HCT116 (cell line): ENCODE data around the gene APOA1. TPM values are rescaled to one million over a fixed set of nuclear protein-coding genes. Genes with fewer than 3 reads are reported as not detected.

Experiments used
- ATAC-seq: fragments of 200-7000 bp; cut with Tn5 transposase; 2 replicates; pipeline ENCODE4 v1.9.1; 2020; ENCODE audit warnings: mild to moderate bottlenecking, moderate library complexity
- BruUV-seq: library from RNA; stranded (reverse); fragments of 400-500 nt; replicated peaks from 2 replicates; lab custom pipeline; 2021; lab: Mats Ljungman, UMichigan
- CTCF ChIA-PET: fragments of 300-600 bp; sonication (Branson Sonifier 250); formaldehyde crosslinking; loops from one replicate; lab custom pipeline; 2021; ENCODE audit warnings: antibody characterized with exemption; lab: Charles Lee
- POLR2A ChIA-PET: fragments of 300-600, 350-600 bp; sonication (Branson Sonifier 250); formaldehyde crosslinking; loops from one replicate; lab custom pipeline; 2021; ENCODE audit warnings: antibody characterized with exemption; lab: Charles Lee
- RAD21 ChIA-PET, 2 experiments: fragments of 300-600 bp; sonication (Branson Sonifier 250); formaldehyde crosslinking; loops; one replicate each; lab custom pipeline; 2023; ENCODE audit warnings: low total read pairs in 2 of 2; ENCODE audit not compliant: uncharacterized antibody in 2 of 2, unreplicated experiment in 2 of 2, low non-redundant PET in 1 of 2; lab: Charles Lee
- DNase-seq: peaks from one replicate; pipeline ENCODE4 v3.0.0-alpha.2; 2010; ENCODE audit warnings: low read depth, low spot score
- H2AFZ ChIP-seq: fragments of 200-600 bp; shearing (Covaris generic), sonication (generic); 2 replicates; pipeline ENCODE4 v1.6.1; 2017; ENCODE audit warnings: low read depth, mixed run types, mixed read lengths, antibody characterized with exemption, low read length; ENCODE audit not compliant: poor library complexity, severe bottlenecking
- H3K27ac ChIP-seq: 2 replicates; pipeline ENCODE4 v1.5.1; 2012; ENCODE audit warnings: low read depth, low read length
- H3K27me3 ChIP-seq: fragments of 200-600 bp; sonication (generic); 2 replicates; pipeline ENCODE4 v1.6.1; 2016; ENCODE audit warnings: mixed run types, low read length, mixed read lengths; ENCODE audit not compliant: insufficient read depth
- H3K36me3 ChIP-seq, 2 experiments: fragments of 200-500 bp in 1 of 2; fragments of 200-600 bp in 1 of 2; sonication (Bioruptor generic) in 1 of 2; sonication (generic) in 1 of 2; 2 replicates each; pipeline versions ENCODE4 v1.5.1 to v1.6.1; 2014 to 2016; ENCODE audit warnings: low read length in 2 of 2, inconsistent platforms in 1 of 2, mixed read lengths in 1 of 2, mixed run types in 1 of 2; ENCODE audit not compliant: insufficient read depth in 2 of 2, control insufficient read depth in 1 of 2
- H3K4me1 ChIP-seq, 2 experiments: fragments of 200-600 bp in 1 of 2; sonication (generic) in 1 of 2; 2 replicates each; pipeline versions ENCODE4 v1.5.1 to v1.6.1; 2012 to 2017; ENCODE audit warnings: low read length in 2 of 2, inconsistent platforms in 1 of 2, mild to moderate bottlenecking in 1 of 2, mixed read lengths in 1 of 2, mixed run types in 1 of 2, moderate library complexity in 1 of 2; ENCODE audit not compliant: insufficient read depth in 2 of 2, control insufficient read depth in 1 of 2
- H3K4me2 ChIP-seq: fragments of 200-600 bp; sonication (generic); 2 replicates; pipeline ENCODE4 v1.6.1; 2017; ENCODE audit warnings: mixed run types, low read length, mixed read lengths
- H3K4me3 ChIP-seq, 2 experiments: fragments of 200-600 bp in 1 of 2; sonication (generic) in 1 of 2; replicated peaks in 1 of 2; 2 replicates each; pipeline ENCODE4 v1.5.1; 2011 to 2016; ENCODE audit warnings: low read length in 2 of 2, control low read depth in 1 of 2, low read depth in 1 of 2, mild to moderate bottlenecking in 1 of 2, mixed read lengths in 1 of 2, mixed run types in 1 of 2
- H3K79me2 ChIP-seq: fragments of 200-600 bp; sonication (generic); 2 replicates; pipeline ENCODE4 v1.6.1; 2017; ENCODE audit warnings: mild to moderate bottlenecking, mixed run types, low read length, moderate library complexity, mixed read lengths; ENCODE audit not compliant: insufficient read depth
- H3K9ac ChIP-seq: fragments of 200-600 bp; sonication (generic); 2 replicates; pipeline ENCODE4 v1.6.1; 2016; ENCODE audit warnings: low read length, mixed read lengths
- H3K9me2 ChIP-seq: fragments of 200-600 bp; sonication (generic), shearing (Covaris generic); 2 replicates; pipeline ENCODE4 v1.6.1; 2017; ENCODE audit warnings: mixed run types, mild to moderate bottlenecking, moderate library complexity; ENCODE audit not compliant: insufficient read depth
- H3K9me3 ChIP-seq, 2 experiments: fragments of 200-500 bp in 1 of 2; fragments of 200-600 bp in 1 of 2; sonication (Bioruptor generic) in 1 of 2; sonication (generic) in 1 of 2; 2 replicates each; pipeline ENCODE4 v1.6.1; 2014 to 2017; ENCODE audit warnings: low read length in 2 of 2, mixed read lengths in 2 of 2, inconsistent platforms in 1 of 2, low read depth in 1 of 2, mild to moderate bottlenecking in 1 of 2, mixed run types in 1 of 2, moderate library complexity in 1 of 2; ENCODE audit not compliant: control insufficient read depth in 1 of 2, insufficient read depth in 1 of 2
- H4K20me1 ChIP-seq: fragments of 200-600 bp; sonication (generic), shearing (Covaris generic); 2 replicates; pipeline ENCODE4 v1.6.1; 2017; ENCODE audit warnings: mixed run types, mild to moderate bottlenecking, moderate library complexity; ENCODE audit not compliant: insufficient read depth
- CEBPB ChIP-seq: IDR thresholded peaks from 2 replicates; pipeline ENCODE4 v1.6.1; 2012; ENCODE audit warnings: low read depth
- ELF1 ChIP-seq: IDR thresholded peaks from 2 replicates; pipeline ENCODE4 v1.6.1; 2012; ENCODE audit warnings: low read depth, borderline replicate concordance
- FOSL1 ChIP-seq: IDR thresholded peaks from 2 replicates; pipeline ENCODE4 v1.6.1; 2012; ENCODE audit warnings: low read depth
- JUND ChIP-seq: IDR thresholded peaks from 2 replicates; pipeline ENCODE4 v1.6.1; 2012
- POLR2A ChIP-seq: IDR thresholded peaks from 2 replicates; pipeline ENCODE4 v1.7.0; 2011; ENCODE audit warnings: borderline replicate concordance; ENCODE audit not compliant: insufficient read depth, insufficient read length; ENCODE audit errors: extremely low read depth
- POLR2AphosphoS5 ChIP-seq: IDR thresholded peaks from 2 replicates; pipeline ENCODE4 v1.6.1; 2011; ENCODE audit warnings: mild to moderate bottlenecking, low read depth, low read length, moderate library complexity
- RAD21 ChIP-seq: IDR thresholded peaks from 2 replicates; pipeline ENCODE4 v1.6.1; 2012; ENCODE audit warnings: low read depth, mild to moderate bottlenecking
- SIN3A ChIP-seq: IDR thresholded peaks from 2 replicates; pipeline ENCODE4 v1.6.1; 2012; ENCODE audit warnings: low read depth
- SRF ChIP-seq: IDR thresholded peaks from 2 replicates; pipeline ENCODE4 v1.6.1; 2012; ENCODE audit warnings: low read depth
- YY1 ChIP-seq: IDR thresholded peaks from 2 replicates; pipeline ENCODE4 v1.6.1; 2011; ENCODE audit warnings: low read length, low read depth, moderate library complexity, mild to moderate bottlenecking; ENCODE audit not compliant: insufficient replicate concordance; ENCODE audit errors: extremely low read depth
- intact Hi-C: fragments of 100-400 bp; cut with micrococcal nuclease; formaldehyde crosslinking; loops from 2 replicates; pipeline ENCODE4 v1.10.0; 2022
- total RNA-seq: library from RNA; stranded (reverse); gene quantifications from one replicate; pipeline ENCODE4 v1.2.1, GENCODE V29; 2021; ENCODE audit not compliant: unreplicated experiment
- TF ChIP-seq, protein P1 (sequence below): IDR thresholded peaks from 2 replicates; pipeline ENCODE4 v1.6.1; 2012
- TF ChIP-seq, protein P2 (sequence below): IDR thresholded peaks from 2 replicates; pipeline ENCODE4 v1.6.1; 2012
- TF ChIP-seq, protein P3 (sequence below), 3 experiments: fragments of 200-600 bp in 1 of 3; sonication (generic) in 1 of 3; IDR thresholded peaks in 2 of 3; conservative IDR thresholded peaks in 1 of 3; 2 replicates each; pipeline ENCODE4 v1.5.1; 2012 to 2017; ENCODE audit warnings: low read depth in 2 of 3, low read length in 2 of 3, antibody characterized with exemption in 1 of 3, borderline replicate concordance in 1 of 3, control low read depth in 1 of 3, mild to moderate bottlenecking in 1 of 3, mixed read lengths in 1 of 3, mixed run types in 1 of 3, moderate library complexity in 1 of 3; ENCODE audit not compliant: insufficient read depth in 1 of 3
- TF ChIP-seq, protein P4 (sequence below): IDR thresholded peaks from 2 replicates; pipeline ENCODE4 v1.6.1; 2012; ENCODE audit warnings: low read depth

Gene APOA1
- total RNA-seq, 1 experiment from 2014 or later, result 2.0 TPM

DNA sequence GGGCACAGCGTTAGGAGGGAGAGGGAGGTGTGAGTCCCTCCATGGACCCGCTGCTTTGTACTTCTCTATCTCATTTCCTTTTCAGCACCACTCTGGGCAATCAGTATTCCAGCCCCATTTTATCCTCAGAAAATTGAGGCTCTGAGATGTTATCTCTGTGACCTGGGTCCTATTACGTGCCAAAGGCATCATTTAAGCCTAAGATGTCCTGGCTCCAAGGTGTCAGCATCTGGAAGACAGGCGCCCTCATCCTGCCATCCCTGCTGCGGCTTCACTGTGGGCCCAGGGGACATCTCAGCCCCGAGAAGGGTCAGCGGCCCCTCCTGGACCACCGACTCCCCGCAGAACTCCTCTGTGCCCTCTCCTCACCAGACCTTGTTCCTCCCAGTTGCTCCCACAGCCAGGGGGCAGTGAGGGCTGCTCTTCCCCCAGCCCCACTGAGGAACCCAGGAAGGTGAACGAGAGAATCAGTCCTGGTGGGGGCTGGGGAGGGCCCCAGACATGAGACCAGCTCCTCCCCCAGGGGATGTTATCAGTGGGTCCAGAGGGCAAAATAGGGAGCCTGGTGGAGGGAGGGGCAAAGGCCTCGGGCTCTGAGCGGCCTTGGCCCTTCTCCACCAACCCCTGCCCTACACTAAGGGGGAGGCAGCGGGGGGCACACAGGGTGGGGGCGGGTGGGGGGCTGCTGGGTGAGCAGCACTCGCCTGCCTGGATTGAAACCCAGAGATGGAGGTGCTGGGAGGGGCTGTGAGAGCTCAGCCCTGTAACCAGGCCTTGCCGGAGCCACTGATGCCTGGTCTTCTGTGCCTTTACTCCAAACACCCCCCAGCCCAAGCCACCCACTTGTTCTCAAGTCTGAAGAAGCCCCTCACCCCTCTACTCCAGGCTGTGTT lies 8.5 kb downstream of the APOA1 start:
- DNase-seq, result no peak
- Histone ChIP-seq H3K9me2 (no peaks in the 10 kb centered on the region), H3K4me1 (no peaks in the 10 kb centered on the region), H3K27ac (no peak overlapping the region), H3K79me2 (no peaks in the 10 kb centered on the region), H3K36me3 (no peaks in the 10 kb centered on the region), H3K4me3 (no peak overlapping the region), H3K4me2 (no peak overlapping the region), H4K20me1 (no peaks in the 10 kb centered on the region)
- RAD21 ChIA-PET, result no interaction called here
- TF ChIP-seq, protein P1, sequence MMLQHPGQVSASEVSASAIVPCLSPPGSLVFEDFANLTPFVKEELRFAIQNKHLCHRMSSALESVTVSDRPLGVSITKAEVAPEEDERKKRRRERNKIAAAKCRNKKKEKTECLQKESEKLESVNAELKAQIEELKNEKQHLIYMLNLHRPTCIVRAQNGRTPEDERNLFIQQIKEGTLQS, result no peak
- TF ChIP-seq SRF (no peak), JUND (no peak), YY1 (no peak), POLR2AphosphoS5 (no peak), POLR2A (no peak), SIN3A (no peak), FOSL1 (no peak), RAD21 (no peak), ELF1 (no peak), CEBPB (no peak)
- TF ChIP-seq, protein P2, sequence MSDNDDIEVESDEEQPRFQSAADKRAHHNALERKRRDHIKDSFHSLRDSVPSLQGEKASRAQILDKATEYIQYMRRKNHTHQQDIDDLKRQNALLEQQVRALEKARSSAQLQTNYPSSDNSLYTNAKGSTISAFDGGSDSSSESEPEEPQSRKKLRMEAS, result no peak
- TF ChIP-seq, protein P3, sequence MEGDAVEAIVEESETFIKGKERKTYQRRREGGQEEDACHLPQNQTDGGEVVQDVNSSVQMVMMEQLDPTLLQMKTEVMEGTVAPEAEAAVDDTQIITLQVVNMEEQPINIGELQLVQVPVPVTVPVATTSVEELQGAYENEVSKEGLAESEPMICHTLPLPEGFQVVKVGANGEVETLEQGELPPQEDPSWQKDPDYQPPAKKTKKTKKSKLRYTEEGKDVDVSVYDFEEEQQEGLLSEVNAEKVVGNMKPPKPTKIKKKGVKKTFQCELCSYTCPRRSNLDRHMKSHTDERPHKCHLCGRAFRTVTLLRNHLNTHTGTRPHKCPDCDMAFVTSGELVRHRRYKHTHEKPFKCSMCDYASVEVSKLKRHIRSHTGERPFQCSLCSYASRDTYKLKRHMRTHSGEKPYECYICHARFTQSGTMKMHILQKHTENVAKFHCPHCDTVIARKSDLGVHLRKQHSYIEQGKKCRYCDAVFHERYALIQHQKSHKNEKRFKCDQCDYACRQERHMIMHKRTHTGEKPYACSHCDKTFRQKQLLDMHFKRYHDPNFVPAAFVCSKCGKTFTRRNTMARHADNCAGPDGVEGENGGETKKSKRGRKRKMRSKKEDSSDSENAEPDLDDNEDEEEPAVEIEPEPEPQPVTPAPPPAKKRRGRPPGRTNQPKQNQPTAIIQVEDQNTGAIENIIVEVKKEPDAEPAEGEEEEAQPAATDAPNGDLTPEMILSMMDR (IDR thresholded peaks at IDR 0.05 in 2 of 3, conservative IDR thresholded peaks at IDR 0.05 in 1 of 3; ENCODE audit: borderline replicate concordance in 1 of 3, insufficient read depth in 1 of 3, low read depth in 2 of 3, low read length in 2 of 3), result no peak
- TF ChIP-seq, protein P4, sequence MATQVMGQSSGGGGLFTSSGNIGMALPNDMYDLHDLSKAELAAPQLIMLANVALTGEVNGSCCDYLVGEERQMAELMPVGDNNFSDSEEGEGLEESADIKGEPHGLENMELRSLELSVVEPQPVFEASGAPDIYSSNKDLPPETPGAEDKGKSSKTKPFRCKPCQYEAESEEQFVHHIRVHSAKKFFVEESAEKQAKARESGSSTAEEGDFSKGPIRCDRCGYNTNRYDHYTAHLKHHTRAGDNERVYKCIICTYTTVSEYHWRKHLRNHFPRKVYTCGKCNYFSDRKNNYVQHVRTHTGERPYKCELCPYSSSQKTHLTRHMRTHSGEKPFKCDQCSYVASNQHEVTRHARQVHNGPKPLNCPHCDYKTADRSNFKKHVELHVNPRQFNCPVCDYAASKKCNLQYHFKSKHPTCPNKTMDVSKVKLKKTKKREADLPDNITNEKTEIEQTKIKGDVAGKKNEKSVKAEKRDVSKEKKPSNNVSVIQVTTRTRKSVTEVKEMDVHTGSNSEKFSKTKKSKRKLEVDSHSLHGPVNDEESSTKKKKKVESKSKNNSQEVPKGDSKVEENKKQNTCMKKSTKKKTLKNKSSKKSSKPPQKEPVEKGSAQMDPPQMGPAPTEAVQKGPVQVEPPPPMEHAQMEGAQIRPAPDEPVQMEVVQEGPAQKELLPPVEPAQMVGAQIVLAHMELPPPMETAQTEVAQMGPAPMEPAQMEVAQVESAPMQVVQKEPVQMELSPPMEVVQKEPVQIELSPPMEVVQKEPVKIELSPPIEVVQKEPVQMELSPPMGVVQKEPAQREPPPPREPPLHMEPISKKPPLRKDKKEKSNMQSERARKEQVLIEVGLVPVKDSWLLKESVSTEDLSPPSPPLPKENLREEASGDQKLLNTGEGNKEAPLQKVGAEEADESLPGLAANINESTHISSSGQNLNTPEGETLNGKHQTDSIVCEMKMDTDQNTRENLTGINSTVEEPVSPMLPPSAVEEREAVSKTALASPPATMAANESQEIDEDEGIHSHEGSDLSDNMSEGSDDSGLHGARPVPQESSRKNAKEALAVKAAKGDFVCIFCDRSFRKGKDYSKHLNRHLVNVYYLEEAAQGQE, result no peak
- TF ChIP-seq, all 23 proteins: peak for 0
- BruUV-seq, result no TSS peak
- intact Hi-C loops, result no loop called here
- Histone ChIP-seq H2AFZ (no peak overlapping the region), H3K9me3 (no peaks in the 10 kb centered on the region), H3K9ac (no peak overlapping the region), H3K27me3 (no peaks in the 10 kb centered on the region)
- ATAC-seq, result no peak
- CTCF ChIA-PET, result interaction anchor here (0.6 to 0.7 kb wide), 2 partner anchors 51 to 278 kb away, joined by 3 read pairs; no protein-coding TSS in a partner anchor
- POLR2A ChIA-PET, result no interaction called here
